SH-SY5Y (cell line): ENCODE measurements around the gene MFN1.

Source experiments
- GATA2 ChIP-seq: IDR thresholded peaks from 2 replicates; pipeline ENCODE4 v1.6.1; 2011; ENCODE audit warnings: mild to moderate bottlenecking, low read depth, low read length
- GATA3 ChIP-seq: IDR thresholded peaks from 2 replicates; pipeline ENCODE4 v1.6.1; 2011; ENCODE audit warnings: low read depth, mild to moderate bottlenecking, low read length, moderate library complexity

Gene MFN1

DNA sequence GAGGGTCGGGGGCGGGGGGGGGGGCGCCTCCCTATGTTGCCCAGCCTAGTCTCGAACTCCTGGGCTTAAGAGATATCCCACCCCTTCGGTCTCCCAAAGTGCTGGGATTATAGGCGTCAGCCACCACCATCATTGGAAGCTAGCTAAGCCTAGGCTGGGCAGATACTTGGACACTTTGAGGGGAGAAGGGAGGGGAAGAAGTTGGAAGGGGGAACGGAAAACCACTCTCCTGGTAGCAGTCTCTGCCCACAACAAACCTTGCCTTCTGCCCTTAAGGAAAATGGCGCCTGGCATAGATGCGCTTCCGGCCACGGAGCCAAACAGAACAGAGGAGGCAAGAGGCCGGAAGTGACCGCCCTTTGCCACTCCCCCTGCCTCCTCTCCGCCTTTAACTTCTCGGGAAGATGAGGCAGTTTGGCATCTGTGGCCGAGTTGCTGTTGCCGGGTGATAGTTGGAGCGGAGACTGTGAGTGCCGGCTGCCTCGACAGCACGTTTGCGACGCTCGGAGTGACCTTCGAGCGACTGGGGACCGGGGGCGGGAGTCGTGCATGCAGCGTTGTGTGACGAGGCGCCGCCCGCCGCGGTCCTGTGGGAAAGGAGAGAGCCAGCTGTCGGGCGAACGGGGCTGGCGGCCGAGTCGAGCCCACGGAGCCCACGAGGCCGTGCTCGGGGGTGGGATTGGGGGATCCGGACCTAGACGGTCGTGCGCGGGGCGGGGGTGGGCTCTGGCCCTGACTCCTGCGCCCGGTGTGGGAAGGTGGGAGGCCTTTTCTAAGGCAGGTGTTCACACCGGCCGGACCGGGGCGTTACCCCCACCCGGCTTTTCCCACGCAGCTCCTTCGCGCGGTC is at the start of gene MFN1:
Gene MFN1, plus strand, starts transcription at position 365 of the 850 bp plus-strand sequence. CDS start 1,143 bp downstream, outside the sequence.
- TF ChIP-seq GATA3 (no peak), GATA2 (no peak)

DNA sequence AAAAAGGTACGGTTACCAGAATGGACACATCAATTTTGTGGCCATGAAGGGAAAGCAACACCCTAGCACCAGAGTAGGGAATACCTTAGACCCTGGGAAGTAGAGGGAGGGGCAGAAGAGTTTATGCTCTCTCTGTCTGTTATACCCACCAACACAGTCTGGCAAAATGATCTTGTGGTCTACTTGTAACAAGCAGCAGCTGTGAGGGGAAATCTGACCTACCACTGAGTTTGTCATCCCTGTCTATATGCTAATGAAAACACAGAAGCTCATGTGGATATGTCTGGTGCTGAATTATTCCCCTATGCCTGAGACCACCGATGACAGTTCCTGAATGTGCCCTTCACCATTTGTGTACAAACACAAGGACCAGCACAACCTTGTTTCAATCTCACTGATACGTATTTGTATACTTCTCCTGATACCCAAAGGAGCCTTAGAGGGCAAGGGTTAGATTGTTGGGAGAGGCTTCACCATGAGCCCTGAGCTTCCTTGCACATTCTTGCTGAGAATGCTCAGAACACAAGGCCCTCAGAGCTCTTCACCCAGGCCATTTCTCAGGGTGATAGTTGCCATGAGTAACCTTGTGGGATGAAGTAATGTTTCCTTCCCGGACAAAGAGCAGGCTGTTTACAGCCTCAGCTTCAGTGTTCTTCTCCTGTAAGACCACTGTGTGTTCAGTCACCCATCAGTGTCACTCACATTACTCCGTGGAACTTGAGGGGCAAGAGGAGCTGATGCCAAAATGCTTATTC is 49.4 kb upstream of the MFN1 start:
- TF ChIP-seq GATA2 (no peak), GATA3 (no peak)

DNA sequence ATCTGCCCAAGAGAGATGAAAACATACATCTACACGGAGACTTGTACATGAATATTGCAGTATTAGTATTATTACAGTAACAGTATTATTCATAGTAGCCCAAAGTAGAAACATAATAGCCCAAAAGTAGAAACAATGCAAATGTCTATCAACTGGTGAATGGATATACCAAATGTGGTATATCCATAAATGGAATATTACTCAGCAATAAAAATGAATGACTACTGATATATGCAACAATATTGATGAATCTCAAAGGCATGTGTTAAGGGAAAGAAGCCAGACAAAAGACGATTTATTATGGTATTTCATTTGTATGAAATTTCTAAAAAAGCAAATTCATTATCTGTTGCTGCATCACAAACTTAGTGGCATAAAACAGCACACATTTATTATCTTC is 48.2 kb upstream of the MFN1 start:
- TF ChIP-seq GATA2, result no peak
- no peak for TF ChIP-seq GATA3

DNA sequence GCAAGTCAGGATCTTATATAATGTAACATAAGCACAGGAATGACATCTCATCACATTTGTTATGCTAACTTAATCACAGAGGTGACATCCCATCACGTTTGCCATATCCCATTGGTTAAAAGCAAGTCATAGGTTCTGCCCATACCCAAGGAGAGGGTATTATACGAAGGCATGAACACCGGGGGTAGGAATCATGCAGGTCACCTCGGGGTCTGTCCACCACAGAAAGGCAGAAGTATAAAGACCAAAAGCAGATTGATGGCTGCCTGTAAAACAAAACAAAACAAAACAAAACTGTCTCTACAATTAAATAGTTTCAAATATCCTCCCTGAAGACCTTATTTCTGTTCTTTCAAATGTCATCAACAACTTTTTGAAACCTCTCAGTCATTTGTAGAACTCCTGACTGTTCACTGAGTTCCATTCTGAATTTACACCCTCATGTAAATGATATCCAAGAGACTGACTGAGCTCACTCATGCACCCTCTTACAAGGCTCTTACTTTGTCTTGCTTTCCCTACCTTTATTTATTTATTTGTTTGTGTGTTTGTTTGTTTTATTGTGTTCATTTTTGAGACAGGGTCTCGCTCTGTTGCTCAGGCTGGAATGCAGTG is 47.4 kb upstream of the MFN1 start:
- TF ChIP-seq GATA3 (no peak), GATA2 (no peak)

DNA sequence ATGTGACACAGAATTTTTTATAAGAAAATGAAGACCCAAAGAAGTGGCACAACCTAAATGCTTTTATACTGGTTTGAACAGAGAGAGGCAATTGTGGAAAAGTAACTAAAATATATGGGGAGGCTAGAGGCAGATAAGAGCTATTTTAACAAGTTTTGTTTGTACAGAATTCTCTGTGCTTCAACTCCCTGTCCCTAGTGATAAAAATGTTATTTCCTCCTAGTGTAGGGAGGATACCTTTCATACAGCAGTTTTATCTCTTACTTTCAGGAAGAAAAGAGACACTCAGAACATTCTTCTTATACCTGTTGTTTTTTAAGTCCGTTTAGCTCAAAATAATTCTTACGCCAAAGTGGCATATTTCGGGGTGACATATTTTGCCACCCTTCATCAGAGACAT is 45.9 kb upstream of the MFN1 start:
- no peak for TF ChIP-seq GATA2
- TF ChIP-seq GATA3, result no peak

DNA sequence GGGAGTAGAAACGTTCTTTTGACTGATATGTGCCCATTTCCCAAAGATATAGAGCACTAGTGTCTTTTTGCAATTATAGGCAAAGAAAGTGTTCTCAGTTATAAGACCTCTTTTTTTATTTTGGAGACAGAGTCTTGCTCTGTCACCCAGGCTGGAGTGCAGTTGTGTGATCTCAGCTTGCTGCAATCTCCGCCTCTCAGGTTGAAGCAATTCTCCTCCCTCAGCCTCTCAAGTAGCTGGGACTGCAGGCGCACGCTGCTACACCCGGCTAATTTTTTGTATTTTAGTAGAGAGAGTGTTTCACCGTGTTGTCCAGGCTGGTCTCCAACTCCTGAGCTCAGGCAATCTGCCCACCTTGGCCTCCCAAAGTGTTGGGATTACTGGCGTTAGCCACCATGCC is 45.4 kb upstream of the MFN1 start:
- TF ChIP-seq GATA3 (no peak), GATA2 (no peak)

DNA sequence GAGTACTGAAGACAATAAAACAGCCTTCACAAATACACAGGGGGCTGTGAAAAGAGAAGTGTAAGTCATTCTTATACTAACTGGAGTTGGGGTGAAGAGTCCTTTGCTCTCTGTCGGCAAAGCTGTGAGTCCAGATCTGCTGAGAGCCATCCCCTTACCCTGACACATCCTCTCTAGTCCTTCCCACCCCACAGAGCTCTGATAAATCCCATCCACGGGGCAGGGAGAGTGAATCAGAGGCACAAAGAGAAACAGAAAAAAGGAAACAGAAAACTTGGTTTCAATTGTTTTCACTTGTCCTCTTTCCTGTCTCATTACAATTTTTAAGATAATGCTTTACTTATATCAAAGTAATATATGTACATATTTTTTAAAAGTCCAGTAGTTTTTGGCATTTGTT is 42.9 kb upstream of the MFN1 start:
- no peak for TF ChIP-seq GATA3
- no peak for TF ChIP-seq GATA2

DNA sequence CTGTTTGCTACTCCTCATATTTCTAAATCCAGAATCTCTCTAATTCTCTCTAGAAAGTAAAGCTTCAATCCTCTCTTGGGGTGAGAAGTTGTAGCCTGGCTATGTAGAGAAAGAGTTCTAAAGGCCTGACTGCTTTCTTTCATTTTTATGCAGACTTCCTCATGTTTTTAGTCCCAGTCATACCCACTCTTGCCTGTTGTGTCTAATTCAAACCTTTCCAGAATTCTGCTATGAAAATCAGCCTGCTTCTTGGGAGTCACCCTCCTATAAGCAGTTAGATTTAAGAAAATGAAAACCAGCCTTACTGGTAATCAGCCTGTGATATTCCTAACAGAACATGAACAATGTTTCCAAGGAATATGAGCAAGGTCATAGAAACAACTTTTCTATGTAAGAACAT is 39.5 kb upstream of the MFN1 start:
- TF ChIP-seq GATA3, result no peak
- TF ChIP-seq GATA2, result no peak

DNA sequence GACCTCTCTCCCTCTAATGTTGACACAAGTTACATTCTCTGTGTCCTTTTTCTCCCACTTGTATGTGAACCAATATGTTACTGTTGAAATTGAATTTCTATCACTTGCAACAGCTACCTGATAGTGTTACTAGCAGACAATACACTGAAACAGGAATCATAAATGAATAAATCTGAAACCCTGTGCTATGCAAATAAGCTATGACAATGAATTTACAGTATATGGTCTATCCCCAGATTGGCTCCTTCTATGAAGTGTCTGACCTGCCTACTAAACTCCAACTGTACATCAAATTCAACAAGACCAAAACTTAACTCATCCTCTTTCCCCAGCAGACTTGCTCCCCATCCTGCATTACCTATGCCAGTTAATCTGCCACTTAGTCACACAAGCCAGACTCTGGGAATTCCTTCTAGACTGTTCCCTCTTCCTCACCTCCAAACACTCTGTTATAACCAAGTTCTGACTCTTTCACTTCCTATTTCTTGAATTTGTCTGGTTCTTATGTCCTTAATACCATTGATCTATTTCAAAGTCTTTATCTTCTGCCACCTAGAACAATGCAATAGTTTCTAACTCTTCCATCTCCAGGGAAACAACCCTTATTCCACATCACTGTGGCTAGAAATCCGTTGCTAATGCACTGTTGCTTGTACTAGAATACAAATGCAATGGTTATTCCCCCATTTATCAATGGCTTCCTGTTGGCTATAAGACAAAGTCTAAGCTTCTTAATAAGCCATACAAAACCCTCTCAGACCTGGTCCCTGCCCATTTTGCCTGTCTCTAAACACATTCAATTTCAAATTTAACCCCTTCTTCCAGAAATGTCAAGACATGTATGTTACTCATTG is 38.1 kb upstream of the MFN1 start:
- TF ChIP-seq GATA2, result no peak
- no peak for TF ChIP-seq GATA3

DNA sequence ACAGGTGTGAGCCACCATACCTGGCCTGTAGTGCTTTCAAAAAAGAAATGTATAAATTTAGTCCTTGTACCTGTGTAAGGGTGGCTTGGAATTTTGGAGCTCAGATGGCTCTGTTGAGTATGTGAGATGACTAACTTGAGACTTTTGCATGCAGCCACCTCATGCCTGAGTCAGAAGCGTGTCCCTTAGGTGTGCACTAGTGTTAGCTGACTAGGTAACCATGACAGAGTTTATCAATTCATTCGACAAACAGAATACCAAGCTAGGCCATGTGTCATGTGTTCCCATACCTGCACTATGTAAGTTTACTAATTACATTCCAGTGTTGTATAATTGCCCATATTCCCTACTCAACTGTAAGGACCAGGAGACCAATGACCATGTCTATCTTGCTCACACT is 28.6 kb upstream of the MFN1 start:
- TF ChIP-seq GATA3, result no peak
- no peak for TF ChIP-seq GATA2

DNA sequence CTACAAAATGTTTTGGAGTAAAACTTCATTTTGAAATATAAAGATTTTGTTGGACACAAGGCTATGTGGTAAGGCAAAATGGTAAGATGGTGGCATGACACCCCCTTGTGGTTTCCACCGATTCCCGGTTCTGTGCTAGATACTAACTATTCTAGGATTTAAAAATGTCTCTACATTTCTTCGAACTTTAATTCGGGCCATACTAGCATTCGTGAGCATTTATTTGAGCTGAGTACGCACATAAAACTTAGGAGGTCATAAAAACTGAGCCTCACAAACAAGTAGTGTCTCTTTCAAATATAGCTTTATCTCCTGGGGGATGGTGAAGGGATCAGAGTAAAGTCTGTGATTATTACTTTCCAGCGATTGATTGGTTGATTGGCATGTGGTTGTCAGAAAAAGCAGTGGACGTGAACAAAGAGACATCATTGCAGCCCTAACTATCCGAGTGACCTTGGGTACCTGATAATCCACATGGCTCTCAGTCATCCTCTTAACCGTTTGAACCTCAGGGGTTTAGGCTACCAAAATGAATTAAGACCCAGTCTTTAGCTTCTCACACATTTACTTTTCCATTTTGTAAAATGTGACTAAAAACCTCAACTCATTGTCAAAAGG is 25.7 kb upstream of the MFN1 start:
- TF ChIP-seq GATA2 (no peak), GATA3 (no peak)

DNA sequence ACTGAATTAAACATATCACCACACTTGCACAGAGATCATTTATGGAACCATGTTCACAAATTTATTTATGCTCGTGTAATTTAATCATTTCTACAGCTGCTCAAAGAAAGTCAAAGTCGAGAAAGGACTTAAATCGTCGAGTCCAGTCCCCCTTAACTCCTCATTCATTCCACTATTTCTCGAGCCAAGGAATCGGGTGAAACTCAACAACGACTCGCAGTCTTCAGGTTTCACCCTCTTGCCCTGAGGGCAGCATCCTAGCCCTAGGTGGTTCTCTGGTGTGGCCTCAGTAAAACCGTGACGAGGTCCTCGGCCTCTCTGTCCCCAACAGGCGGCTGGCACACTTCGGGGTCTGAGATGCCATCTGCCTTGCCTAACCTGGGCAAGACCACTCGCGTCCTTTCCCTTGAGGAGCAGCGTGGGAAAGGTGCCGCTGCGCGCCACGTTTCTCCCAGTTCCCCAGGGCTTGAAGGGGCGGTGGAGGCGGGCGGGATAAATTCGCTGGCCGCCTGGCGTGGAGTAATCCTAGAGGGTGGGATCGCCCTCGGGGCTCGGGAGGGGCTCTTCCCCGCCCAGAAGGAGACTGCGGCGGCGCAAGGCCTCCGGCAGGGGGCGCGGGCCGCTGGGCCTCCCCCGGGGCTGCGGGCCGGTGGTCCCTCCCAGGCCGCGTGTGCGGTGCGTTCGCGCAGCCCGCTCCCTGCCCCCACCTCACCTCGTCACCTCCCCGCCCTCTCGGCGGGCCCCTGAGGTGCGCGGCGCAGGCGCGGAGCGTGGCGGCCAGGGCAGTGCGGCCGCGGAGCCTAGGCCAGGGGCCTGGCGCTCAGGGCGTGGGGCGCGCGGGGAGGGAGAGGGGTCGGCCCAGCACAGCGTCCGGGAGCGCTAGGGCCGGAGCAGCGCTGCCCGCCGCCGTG is 25.0 kb upstream of the MFN1 start, which contains the start of gene ZNF639:
Gene ZNF639, plus strand, starts transcription at position 746 of the 911 bp plus-strand sequence. CDS start 5,263 bp downstream, outside the sequence.
- no peak for TF ChIP-seq GATA3
- TF ChIP-seq GATA2, result no peak
